Mononuclear cell (primary cell): ENCODE results near the gene TIFAB. TPM values are rescaled to one million over a fixed set of nuclear protein-coding genes. Genes with fewer than 3 reads are reported as not detected.

Experiments used
- H3K27me3 ChIP-seq: 2 replicates; pipeline ENCODE4 v1.6.0; 2011; ENCODE audit warnings: low read length, control low read depth; ENCODE audit not compliant: insufficient read depth
- H3K4me1 ChIP-seq: 2 replicates; pipeline ENCODE4 v1.5.1; 2011; ENCODE audit warnings: mild to moderate bottlenecking, low read length, control low read depth; ENCODE audit not compliant: insufficient read depth
- H3K4me3 ChIP-seq: 2 replicates; pipeline ENCODE4 v1.5.1; 2011; ENCODE audit warnings: mild to moderate bottlenecking, low read length, moderate library complexity
- H3K9me3 ChIP-seq: 2 replicates; pipeline ENCODE4 v1.5.1; 2011; ENCODE audit warnings: low read depth, mild to moderate bottlenecking, control low read depth, low read length
- total RNA-seq: library from RNA; depleted of rRNA; stranded (reverse); fragments of >200 nt; gene quantifications from one replicate; pipeline ENCODE4 v1.2.3, GENCODE V29; 2012

The TIFAB gene
- total RNA-seq, 1 donor, result under 0.01 TPM

DNA sequence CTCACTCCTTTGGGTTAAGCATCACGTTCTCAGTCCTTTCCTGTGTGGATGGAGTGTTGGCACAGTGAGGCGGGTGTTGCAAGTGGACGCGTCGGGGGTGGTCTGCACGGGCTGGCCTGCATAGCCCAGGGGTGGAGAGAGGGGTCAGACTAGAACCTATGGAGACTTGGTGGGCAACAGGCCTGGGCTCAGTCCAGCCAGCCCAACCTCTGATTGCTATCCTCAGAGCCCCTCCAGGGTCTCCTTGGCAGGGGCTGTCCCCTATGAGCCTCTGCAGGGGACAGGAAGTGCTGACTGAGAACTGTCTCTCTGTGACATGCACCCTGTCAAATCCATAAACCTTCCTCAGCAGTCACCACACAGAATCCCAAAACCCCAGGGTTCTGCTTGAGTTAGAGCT is 7.3 kb downstream of the TIFAB start:
- Histone ChIP-seq H3K27me3 (no peaks in the 10 kb centered on the region), H3K4me1 (peaks cover 42% of the 10 kb centered on the region), H3K4me3 (no peak overlapping the region), H3K9me3 (no peaks in the 10 kb centered on the region)

- H3K4me3 ChIP-seq, result no peak overlapping the region
- H3K9me3 ChIP-seq, result no peaks in the 10 kb centered on the region
- H3K4me1 ChIP-seq, result peaks cover 47% of the 10 kb centered on the region
- H3K27me3 ChIP-seq, result no peaks in the 10 kb centered on the region
Measured at GRCh38 chr5:135444360-135444759, 7.8 kb downstream of the TIFAB start.

DNA sequence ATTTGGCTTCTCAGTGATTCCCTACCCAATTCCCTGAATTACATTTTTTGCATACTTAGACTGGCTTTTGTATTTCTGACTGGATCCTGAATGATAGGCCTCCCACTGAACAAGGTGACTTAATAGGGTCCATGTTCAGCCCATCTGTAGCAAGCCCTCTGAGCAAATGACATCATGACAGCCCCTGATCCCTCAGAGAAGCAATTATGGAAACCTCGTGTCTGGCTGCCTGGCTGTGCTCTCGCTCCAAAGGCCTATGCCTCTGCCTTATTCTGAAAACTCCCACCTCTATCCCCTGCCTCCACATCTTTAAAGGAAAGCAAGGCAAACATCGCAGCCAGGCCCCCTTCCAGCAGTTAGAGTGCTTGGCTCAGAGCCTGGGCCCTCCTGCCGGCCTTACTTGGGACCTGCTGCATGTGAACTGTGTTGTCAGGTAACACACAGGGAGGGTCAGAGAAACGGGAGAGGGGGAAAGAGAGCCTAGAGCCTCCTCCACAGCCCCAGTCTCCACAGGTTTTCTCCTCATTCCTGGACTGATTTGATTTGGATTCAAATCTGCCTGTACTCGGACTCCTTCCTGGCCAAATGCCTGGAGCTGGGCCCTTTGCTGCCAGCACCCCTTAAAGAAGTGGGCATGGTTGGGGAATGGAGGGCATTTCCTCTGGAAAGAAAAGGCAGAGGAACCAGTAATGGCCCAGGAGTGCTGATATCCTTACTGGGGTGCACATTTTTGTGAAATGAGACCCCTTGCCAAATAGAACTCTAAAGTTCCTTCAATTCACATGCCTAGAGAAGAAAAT is 8.8 kb downstream of the TIFAB start:
- Histone ChIP-seq H3K27me3 (no peaks in the 10 kb centered on the region), H3K4me1 (peaks cover 57% of the 10 kb centered on the region), H3K4me3 (no peak overlapping the region), H3K9me3 (no peaks in the 10 kb centered on the region)

DNA sequence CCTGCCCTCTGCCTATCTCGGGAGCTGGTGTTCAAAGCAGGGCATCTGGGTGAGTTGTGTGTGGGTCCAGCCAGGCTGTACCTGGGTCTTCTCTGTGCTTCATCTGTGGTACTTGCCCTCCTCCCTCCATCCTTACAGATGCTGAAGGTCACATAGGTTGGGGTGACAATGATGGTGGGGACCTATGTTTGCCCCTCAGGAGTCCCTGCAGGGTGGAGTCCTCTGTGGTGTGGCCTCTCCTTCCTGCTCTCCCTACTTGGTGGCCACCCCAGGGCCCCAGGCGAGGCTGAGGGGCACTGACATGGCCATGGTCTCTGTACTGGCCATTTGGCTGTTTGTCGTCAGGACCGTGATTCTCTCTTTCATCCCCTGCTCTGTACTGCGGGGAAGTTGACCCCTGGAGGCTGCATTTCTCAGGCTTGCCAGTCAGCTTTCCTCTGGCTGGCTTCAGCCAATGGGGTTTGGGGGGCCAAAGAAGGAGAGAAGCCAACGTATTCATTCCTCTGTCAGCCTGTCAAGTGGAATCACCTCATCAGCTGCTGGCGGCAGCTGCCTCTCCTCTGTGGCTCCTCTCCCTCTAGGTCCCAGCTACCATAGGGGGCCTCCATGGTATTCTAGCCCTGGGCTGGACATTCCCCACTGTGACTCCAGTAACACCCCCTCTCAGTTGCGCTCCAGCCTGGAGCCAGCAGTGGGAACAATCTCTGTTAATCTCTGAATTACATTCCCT is 9.6 kb downstream of the TIFAB start:
- Histone ChIP-seq H3K9me3 (no peaks in the 10 kb centered on the region), H3K4me3 (no peak overlapping the region), H3K4me1 (peaks cover 65% of the 10 kb centered on the region), H3K27me3 (no peaks in the 10 kb centered on the region)

DNA sequence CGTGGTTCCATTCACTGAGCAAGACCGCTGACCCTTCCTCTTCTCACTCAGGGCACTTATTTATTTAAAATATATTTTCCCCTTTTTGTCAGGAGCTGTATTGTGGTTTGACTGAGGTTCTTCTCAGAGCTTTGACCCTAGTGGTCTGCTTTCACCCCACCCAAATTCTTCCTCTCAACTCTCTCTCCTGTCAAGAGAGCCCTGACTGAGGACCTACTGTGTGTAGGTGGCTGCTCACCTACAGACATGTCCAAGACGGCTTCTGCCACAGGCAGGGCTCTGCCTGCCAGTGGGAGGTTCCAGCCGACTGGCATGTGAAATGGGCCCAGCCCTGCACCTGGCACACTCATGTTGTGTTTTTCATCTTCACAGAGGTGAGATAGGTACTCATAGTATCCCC is 10.2 kb downstream of the TIFAB start:
- Histone ChIP-seq H3K4me3 (no peak overlapping the region), H3K4me1 (peaks cover 72% of the 10 kb centered on the region), H3K9me3 (no peaks in the 10 kb centered on the region), H3K27me3 (no peaks in the 10 kb centered on the region)

DNA sequence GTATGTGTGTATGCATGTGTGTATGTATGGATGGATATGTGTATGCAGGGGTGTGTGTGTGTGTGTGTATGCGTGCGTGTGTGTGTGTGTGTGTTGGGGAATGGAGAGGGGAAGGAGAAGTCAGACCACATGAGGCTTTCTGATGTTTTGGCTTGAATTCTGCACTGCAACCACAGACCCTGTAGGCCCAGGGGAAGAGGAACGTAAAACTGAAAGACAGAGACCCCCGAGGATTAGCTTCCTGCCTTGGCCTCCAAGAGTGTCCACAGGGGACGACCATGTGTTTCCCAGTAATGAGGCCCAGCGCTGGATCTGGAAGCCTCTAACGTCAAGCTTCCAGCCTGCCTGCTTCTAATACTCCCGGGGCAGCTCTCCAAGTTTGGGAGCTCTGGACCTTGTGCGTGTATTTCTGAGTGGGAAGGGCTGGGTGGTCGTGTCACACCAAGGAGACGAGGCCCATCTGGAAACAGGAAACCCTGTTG is 10.8 kb downstream of the TIFAB start:
- Histone ChIP-seq H3K27me3 (no peaks in the 10 kb centered on the region), H3K4me1 (peaks cover 77% of the 10 kb centered on the region), H3K4me3 (no peak overlapping the region), H3K9me3 (no peaks in the 10 kb centered on the region)

GRCh38 chr5:135440916-135441315 is 11.2 kb downstream of the TIFAB start:
- H3K27me3 ChIP-seq, result no peaks in the 10 kb centered on the region
- no peak overlapping the region for H3K4me3 ChIP-seq
- no peaks in the 10 kb centered on the region for H3K9me3 ChIP-seq
- peaks cover 81% of the 10 kb centered on the region for H3K4me1 ChIP-seq

GRCh38 chr5:135439231-135440205 is 12.6 kb downstream of the TIFAB start:
- H3K9me3 ChIP-seq, result no peaks in the 10 kb centered on the region
- H3K4me3 ChIP-seq, result no peak overlapping the region
- peaks cover 83% of the 10 kb centered on the region for H3K4me1 ChIP-seq
- H3K27me3 ChIP-seq, result no peaks in the 10 kb centered on the region

DNA sequence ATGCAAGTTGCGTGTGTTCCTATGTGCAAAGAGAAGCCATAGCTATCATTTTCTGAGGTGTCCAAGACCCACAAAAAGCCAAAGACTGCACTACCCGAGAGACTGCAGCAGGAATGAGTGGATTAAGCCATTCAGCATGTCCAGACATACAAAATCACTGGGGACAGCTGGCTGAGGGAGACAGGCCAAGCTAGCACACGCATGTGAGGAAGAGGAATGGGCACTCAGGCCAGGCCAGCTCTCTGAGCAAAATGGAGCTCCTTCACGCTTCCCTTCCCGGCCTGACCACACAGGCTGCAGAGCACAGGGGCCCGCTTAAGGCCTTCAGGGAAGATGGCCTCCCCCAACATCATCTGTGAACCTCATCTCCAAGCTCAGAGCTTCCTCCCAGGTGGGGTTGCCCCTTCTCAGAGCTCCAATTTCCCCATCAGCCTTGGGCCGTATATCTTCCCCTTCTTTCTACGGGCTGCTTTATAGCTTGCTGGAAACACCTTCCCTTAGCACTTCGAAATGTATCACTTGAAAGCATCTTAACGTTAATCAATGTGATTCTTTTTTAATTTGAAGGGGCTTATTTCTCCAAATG is 13.4 kb downstream of the TIFAB start:
- Histone ChIP-seq H3K27me3 (no peaks in the 10 kb centered on the region), H3K9me3 (no peaks in the 10 kb centered on the region), H3K4me3 (no peak overlapping the region), H3K4me1 (peaks cover 86% of the 10 kb centered on the region)

- H3K4me3 ChIP-seq, result no peak overlapping the region
- H3K27me3 ChIP-seq, result no peaks in the 10 kb centered on the region
- no peaks in the 10 kb centered on the region for H3K9me3 ChIP-seq
- peaks cover 90% of the 10 kb centered on the region for H3K4me1 ChIP-seq
Measured at GRCh38 chr5:135437796-135438560, 14.2 kb downstream of the TIFAB start.

GRCh38 chr5:135437422-135437795 is 14.7 kb downstream of the TIFAB start:
- Histone ChIP-seq H3K4me3 (no peak overlapping the region), H3K4me1 (peaks cover 89% of the 10 kb centered on the region), H3K9me3 (no peaks in the 10 kb centered on the region), H3K27me3 (no peaks in the 10 kb centered on the region)

- Histone ChIP-seq H3K27me3 (no peaks in the 10 kb centered on the region), H3K4me3 (no peak overlapping the region), H3K9me3 (no peaks in the 10 kb centered on the region), H3K4me1 (peaks cover 85% of the 10 kb centered on the region)
Measured at GRCh38 chr5:135436951-135437418, 15.2 kb downstream of the TIFAB start.

DNA sequence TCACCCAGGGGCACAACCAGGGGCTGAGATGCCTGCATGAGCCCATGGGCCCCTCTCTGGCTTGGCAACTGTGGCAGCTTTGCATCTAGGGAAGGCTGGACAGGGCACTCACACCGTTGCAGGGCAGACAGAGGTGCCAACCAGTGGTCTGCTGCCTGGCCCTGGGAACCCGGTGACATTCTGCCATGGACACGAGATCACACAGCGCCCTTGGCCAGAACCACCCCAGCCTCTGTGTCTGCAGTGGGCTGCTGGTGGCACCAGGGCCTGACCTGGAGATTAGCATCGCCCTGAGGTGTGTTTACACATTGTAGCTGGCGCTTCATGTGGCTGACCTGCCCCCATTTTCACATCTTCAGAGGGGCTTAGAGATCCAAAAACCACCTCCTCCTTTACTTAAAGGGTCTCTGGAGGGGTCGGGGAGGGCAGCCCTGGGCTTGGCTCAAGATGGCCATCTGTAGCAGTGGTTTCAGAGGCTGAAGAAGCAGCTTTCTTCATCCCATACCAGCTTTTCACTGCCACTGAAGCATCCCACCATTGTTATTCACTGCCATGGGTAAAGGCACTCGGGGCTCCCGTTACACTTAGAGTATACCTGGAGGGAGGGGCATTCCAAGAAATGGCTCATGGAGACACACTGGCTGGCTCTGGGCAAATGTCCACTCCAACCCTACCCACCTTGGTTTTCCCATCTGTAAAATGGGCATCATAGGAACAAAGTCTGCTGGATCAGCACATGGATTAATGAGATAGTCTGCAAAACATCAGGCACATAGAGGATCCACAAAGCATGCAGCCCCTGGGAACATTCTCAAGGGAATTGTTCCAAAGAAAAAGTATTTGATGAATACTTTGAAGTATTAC is 16.5 kb downstream of the TIFAB start:
- H3K9me3 ChIP-seq, result no peaks in the 10 kb centered on the region
- H3K4me1 ChIP-seq, result peaks cover 76% of the 10 kb centered on the region
- no peak overlapping the region for H3K4me3 ChIP-seq
- H3K27me3 ChIP-seq, result no peaks in the 10 kb centered on the region
